Esophagus squamous epithelium (tissue), 5 donors: ENCODE data around the gene CACNA2D3. TPM values are rescaled to one million over a fixed set of nuclear protein-coding genes. Genes with fewer than 3 reads are reported as not detected.
"Not testable (repeated sequence)": the region's sequence is repeated elsewhere in the genome, so short reads cannot be mapped to it uniquely, and the experiment has no call there.

Experiments
- DNase-seq: peaks from one replicate; lab custom pipeline; 2025; lab: John Stamatoyannopoulos, UW
- H3K27ac ChIP-seq, 4 donors: fragments of 200-600 bp; sonication (generic); one replicate each; pipeline ENCODE4 v1.5.1; 2016 to 2019; ENCODE audit warnings: mild to moderate bottlenecking in 1 of 4
- H3K27me3 ChIP-seq, 4 donors: fragments of 200-600 bp; sonication (generic); 1 replicate in 3 of 4; 2 replicates in 1 of 4; pipeline versions ENCODE4 v1.5.1 to v1.6.0; 2017 to 2021; ENCODE audit warnings: antibody characterized with exemption in 1 of 4
- H3K36me3 ChIP-seq, 3 donors: fragments of 200-600 bp; sonication (generic); one replicate each; pipeline ENCODE4 v1.5.1; 2016 to 2019
- H3K4me1 ChIP-seq, 3 donors: fragments of 200-600 bp; sonication (generic); one replicate each; pipeline ENCODE4 v1.5.1; 2017 to 2019
- H3K4me3 ChIP-seq, 4 donors: fragments of 200-600 bp; sonication (generic); 1 replicate in 3 of 4; 2 replicates in 1 of 4; pipeline ENCODE4 v1.5.1; 2016 to 2019; ENCODE audit warnings: mild to moderate bottlenecking in 2 of 4, moderate library complexity in 1 of 4
- H3K9me3 ChIP-seq, 3 donors: fragments of 200-600 bp; sonication (generic); one replicate each; pipeline ENCODE4 v1.5.1; 2016 to 2019
- POLR2A ChIP-seq, 4 donors: fragments of 450-650 bp; IDR thresholded peaks; one replicate each; pipeline ENCODE4 v1.6.1; 2017; ENCODE audit warnings: antibody characterized with exemption in 4 of 4, mild to moderate bottlenecking in 4 of 4, moderate library complexity in 3 of 4
- WGBS, 2 donors: methylation state at CpG; one replicate each; pipeline ENCODE4 v1.1.5; 2018; 5-methylcytosine and 5-hydroxymethylcytosine counted together
- intact Hi-C: fragments of 100-400 bp; cut with DNase I; formaldehyde crosslinking; loops from one replicate; pipeline ENCODE4 v1.15.0; 2022
- total RNA-seq, 4 donors: library from RNA; depleted of rRNA; stranded (reverse); fragments of >200 nt; gene quantifications; one replicate each; pipeline ENCODE4 v1.1.0, GENCODE V29; 2016
- TF ChIP-seq, protein P1 (sequence below), 6 experiments: fragments of 450-650 bp in 4 of 6; fragments of 200-600 bp in 2 of 6; sonication (generic) in 2 of 6; IDR thresholded peaks; one replicate each; pipeline ENCODE4 v1.5.1; 2016 to 2019; ENCODE audit warnings: antibody characterized with exemption in 6 of 6, mild to moderate bottlenecking in 4 of 6, moderate library complexity in 4 of 6
- donor health status: DM: yes; HTN: yes; CAD: no.

CACNA2D3 gene
- total RNA-seq, 4 donors from 2014 or later, result 1.2 to 7.1 (median 5.1) TPM

- no peak for DNase-seq
- no peaks in the 10 kb centered on the region for H3K9me3 ChIP-seq
- TF ChIP-seq POLR2A (IDR thresholded peaks at IDR 0.05), result no peak
- TF ChIP-seq, protein P1, sequence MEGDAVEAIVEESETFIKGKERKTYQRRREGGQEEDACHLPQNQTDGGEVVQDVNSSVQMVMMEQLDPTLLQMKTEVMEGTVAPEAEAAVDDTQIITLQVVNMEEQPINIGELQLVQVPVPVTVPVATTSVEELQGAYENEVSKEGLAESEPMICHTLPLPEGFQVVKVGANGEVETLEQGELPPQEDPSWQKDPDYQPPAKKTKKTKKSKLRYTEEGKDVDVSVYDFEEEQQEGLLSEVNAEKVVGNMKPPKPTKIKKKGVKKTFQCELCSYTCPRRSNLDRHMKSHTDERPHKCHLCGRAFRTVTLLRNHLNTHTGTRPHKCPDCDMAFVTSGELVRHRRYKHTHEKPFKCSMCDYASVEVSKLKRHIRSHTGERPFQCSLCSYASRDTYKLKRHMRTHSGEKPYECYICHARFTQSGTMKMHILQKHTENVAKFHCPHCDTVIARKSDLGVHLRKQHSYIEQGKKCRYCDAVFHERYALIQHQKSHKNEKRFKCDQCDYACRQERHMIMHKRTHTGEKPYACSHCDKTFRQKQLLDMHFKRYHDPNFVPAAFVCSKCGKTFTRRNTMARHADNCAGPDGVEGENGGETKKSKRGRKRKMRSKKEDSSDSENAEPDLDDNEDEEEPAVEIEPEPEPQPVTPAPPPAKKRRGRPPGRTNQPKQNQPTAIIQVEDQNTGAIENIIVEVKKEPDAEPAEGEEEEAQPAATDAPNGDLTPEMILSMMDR (IDR thresholded peaks at IDR 0.05), result no peak
- no peaks in the 10 kb centered on the region for H3K4me1 ChIP-seq
- no peaks in the 10 kb centered on the region for H3K36me3 ChIP-seq
- peaks cover 0 to 4% (median 0%) of the 10 kb centered on the region in 4 donors for H3K27me3 ChIP-seq
- intact Hi-C loops, result no loop called here
- 58 to 81% methylated on average over 3 of the region's 3 CpGs for WGBS, 2 donors
- no peak overlapping the region for H3K27ac ChIP-seq
- no peak overlapping the region for H3K4me3 ChIP-seq
Measured at GRCh38 chr3:54094926-54095325, 27.4 kb upstream of the CACNA2D3 start.

GRCh38 chr3:54099381-54099780 lies 23.0 kb upstream of the CACNA2D3 start:
- H3K27me3 ChIP-seq, result no peaks in the 10 kb centered on the region
- H3K4me1 ChIP-seq, result no peaks in the 10 kb centered on the region
- 62 to 96% methylated on average over 1 of the region's 1 CpG for WGBS, 2 donors
- H3K27ac ChIP-seq, result no peak overlapping the region
- intact Hi-C loops, result no loop called here
- H3K4me3 ChIP-seq, result no peak overlapping the region
- DNase-seq, result no peak
- no peaks in the 10 kb centered on the region for H3K9me3 ChIP-seq
- H3K36me3 ChIP-seq, result no peaks in the 10 kb centered on the region
- TF ChIP-seq, protein P1 (IDR thresholded peaks at IDR 0.05), result no peak
- no peak for TF ChIP-seq POLR2A (IDR thresholded peaks at IDR 0.05)

DNA sequence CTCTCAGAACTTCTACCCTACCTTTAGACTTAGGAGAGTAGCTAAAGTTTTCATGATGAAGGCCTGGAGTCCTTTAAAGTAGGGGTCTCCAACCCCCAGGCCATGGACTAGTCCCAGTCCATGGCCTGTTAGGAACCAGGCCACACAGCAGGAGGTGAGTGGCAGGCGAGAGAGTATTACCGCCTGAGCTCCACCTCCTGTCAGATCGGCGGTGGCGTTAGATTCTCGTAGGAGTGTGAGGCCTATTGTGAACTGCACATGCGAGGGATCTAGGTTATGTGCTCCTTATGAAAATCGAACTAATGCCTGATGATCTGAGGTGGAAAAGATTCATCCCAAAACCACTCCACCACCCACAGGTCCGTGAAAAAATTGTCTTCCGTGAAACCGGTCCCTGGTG lies 18.3 kb upstream of the CACNA2D3 start:
- H3K27ac ChIP-seq, result no peak overlapping the region
- no peak for TF ChIP-seq POLR2A (IDR thresholded peaks at IDR 0.05)
- TF ChIP-seq, protein P1 (IDR thresholded peaks at IDR 0.05), result no peak
- intact Hi-C loops, result no loop called here
- H3K4me3 ChIP-seq, result no peak overlapping the region
- H3K4me1 ChIP-seq, result no peaks in the 10 kb centered on the region
- H3K36me3 ChIP-seq, result no peaks in the 10 kb centered on the region
- no peak for DNase-seq
- H3K9me3 ChIP-seq, result peaks cover 0 to under 1% (median 0%) of the 10 kb centered on the region in 3 donors
- 84 to 96% methylated on average over 4 to 11 of the region's 11 CpGs for WGBS, 2 donors
- H3K27me3 ChIP-seq, result no peaks in the 10 kb centered on the region

DNA sequence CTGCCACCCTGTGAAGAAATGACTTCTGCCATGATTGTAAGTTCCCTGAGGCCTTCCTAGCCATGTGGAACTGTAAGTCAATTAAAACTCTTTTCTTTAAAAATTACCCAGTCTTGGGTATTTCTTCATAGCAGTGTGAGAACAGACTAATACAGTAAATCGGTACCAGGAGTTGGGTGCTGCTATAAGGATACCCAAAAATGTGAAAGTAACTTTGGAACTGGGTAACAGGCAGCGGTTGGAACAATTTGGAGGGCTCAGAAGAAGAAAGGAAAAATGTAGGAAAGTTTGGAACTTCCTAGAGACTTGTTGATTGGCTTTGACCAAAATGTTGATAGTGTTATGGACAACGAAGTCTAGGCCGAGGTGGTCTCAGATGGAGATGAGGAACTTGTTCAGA lies 6.2 kb upstream of the CACNA2D3 start:
- H3K4me3 ChIP-seq, intact Hi-C loops, H3K9me3 ChIP-seq, H3K27ac ChIP-seq, H3K4me1 ChIP-seq, DNase-seq, H3K36me3 ChIP-seq: not testable (repeated sequence)
- WGBS, 2 donors, result 84 to 92% methylated on average over 4 of the region's 4 CpGs
- H3K27me3 ChIP-seq, result peaks cover 0 to 54% (median 0%) of the 10 kb centered on the region in 4 donors

DNA sequence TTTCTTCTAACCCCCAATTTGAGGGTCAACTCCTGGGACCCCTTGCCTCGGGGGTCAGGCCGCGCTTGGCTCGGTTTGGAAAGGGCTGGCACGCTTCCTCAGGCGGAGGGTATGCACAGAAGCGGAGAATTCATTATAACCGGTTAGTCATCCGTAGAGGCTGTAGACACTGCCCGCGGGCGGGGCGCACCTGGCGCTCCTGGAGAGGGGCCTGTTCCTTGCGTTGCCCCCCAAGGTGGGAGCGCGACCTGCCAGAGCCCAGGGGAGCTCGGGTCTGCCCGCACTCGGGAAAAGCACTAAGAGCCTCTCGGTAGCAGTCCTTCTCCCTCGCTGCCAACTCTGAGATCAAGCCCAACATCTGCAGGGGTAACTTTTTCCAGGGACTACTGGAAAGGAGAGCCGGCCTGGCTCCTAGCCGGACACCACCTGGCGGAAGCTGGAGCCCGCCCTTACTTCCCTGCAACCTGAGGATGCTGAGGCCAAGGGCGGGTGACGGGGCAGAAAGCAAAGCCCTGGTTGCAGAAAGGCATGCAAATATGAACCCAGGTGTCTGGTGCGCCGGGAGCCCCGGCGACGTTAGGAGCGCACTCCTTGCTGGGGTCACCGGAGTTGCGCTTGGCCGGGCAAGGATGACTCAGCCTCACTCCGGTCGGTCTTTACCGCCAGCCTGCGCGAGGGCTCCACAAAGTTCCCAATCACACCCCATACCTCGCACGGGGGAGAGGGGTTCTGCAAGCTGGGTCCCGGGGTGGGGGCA lies 1.5 kb upstream of the CACNA2D3 start:
- no peak for DNase-seq
- Histone ChIP-seq H3K36me3 (no peaks in the 10 kb centered on the region), H3K27me3 (peaks cover 0 to 85% (median 0%) of the 10 kb centered on the region in 4 donors), H3K4me3 (peak overlapping the region; percentile 50 to 81 (median 74)), H3K4me1 (peaks cover 14 to 37% (median 19%) of the 10 kb centered on the region in 3 donors), H3K9me3 (no peaks in the 10 kb centered on the region), H3K27ac (peak overlapping the region in 2 of 4 donors; percentile 80 to 81)
- intact Hi-C loops, result no loop called here
- TF ChIP-seq, protein P1 (IDR thresholded peaks at IDR 0.05), result no peak
- no peak for TF ChIP-seq POLR2A (IDR thresholded peaks at IDR 0.05)
- WGBS, 2 donors, result 3 to 13% methylated on average over 3 to 14 of the region's 45 CpGs
